Peyer's patch (tissue), 4 donors: ENCODE results near the gene SRP54.

ENCODE experiments used
- CTCF ChIP-seq, 6 experiments: fragments of 450-650 bp in 4 of 6; fragments of 200-600 bp in 2 of 6; sonication (generic) in 1 of 6; IDR thresholded peaks; one replicate each; pipeline ENCODE4 v1.5.1; 2017 to 2019; ENCODE audit warnings: antibody characterized with exemption in 6 of 6, mild to moderate bottlenecking in 3 of 6, moderate library complexity in 1 of 6
- POLR2A ChIP-seq, 2 donors: fragments of 450-650 bp; IDR thresholded peaks; one replicate each; pipeline ENCODE4 v1.5.1; 2017; ENCODE audit warnings: antibody characterized with exemption in 2 of 2, mild to moderate bottlenecking in 2 of 2, moderate library complexity in 2 of 2

- TF ChIP-seq CTCF (IDR thresholded peaks at IDR 0.05) (no peak), POLR2A (IDR thresholded peaks at IDR 0.05) (no peak)
Observed at GRCh38 chr14:34987180-34987579, 4.4 kb downstream of the SRP54 start.
